GM19397 (cell line): ENCODE data around the gene SSBP2.
"Not testable (repeated sequence)": the region's sequence is repeated elsewhere in the genome, so short reads cannot be mapped to it uniquely, and the experiment has no call there.

Experiments
- ATAC-seq: cut with Tn5 transposase; IDR thresholded peaks from one replicate; pipeline ENCODE4 v1.9.1; 2021; ENCODE audit warnings: mild to moderate bottlenecking, moderate library complexity; ENCODE audit not compliant: unreplicated experiment

Gene SSBP2

GRCh38 chr5:81537905-81538547 is 212.9 kb downstream of the SSBP2 start:
- ATAC-seq: no peak

- ATAC-seq: no peak
These were observed 216.5 kb downstream of the SSBP2 start for GRCh38 chr5:81534441-81534840.

GRCh38 chr5:81533629-81534405 is 217.1 kb downstream of the SSBP2 start:
- ATAC-seq: no peak

GRCh38 chr5:81530919-81531318 is 220.0 kb downstream of the SSBP2 start:
- no peak for ATAC-seq

GRCh38 chr5:81525690-81526089 is 225.2 kb downstream of the SSBP2 start:
- no peak for ATAC-seq

- ATAC-seq: no peak
These were observed 226.9 kb downstream of the SSBP2 start for GRCh38 chr5:81524015-81524414.

GRCh38 chr5:81522571-81522970 is 228.3 kb downstream of the SSBP2 start:
- ATAC-seq: no peak

GRCh38 chr5:81520769-81521168 is 230.1 kb downstream of the SSBP2 start:
- ATAC-seq: no peak

GRCh38 chr5:81519217-81519905 is 231.5 kb downstream of the SSBP2 start:
- no peak for ATAC-seq

GRCh38 chr5:81517462-81517861 is 233.4 kb downstream of the SSBP2 start:
- no peak for ATAC-seq

GRCh38 chr5:81516091-81516490 is 234.8 kb downstream of the SSBP2 start:
- no peak for ATAC-seq

- ATAC-seq: no peak
These were observed 236.9 kb downstream of the SSBP2 start for GRCh38 chr5:81513982-81514381.

GRCh38 chr5:81513473-81513872 is 237.4 kb downstream of the SSBP2 start:
- ATAC-seq: no peak

- ATAC-seq: peak; percentile 99
These were observed 243.9 kb downstream of the SSBP2 start for GRCh38 chr5:81506900-81507588.

GRCh38 chr5:81506378-81506777 is 244.5 kb downstream of the SSBP2 start:
- ATAC-seq: no peak

GRCh38 chr5:81505672-81506071 is 245.2 kb downstream of the SSBP2 start:
- ATAC-seq: no peak

- ATAC-seq: not testable (repeated sequence)
These were observed 247.3 kb downstream of the SSBP2 start for GRCh38 chr5:81503602-81504001.

- ATAC-seq: no peak
These were observed 255.6 kb downstream of the SSBP2 start for GRCh38 chr5:81495286-81495685.

- no peak for ATAC-seq
These were observed 262.0 kb downstream of the SSBP2 start for GRCh38 chr5:81488862-81489261.

- no peak for ATAC-seq
These were observed 264.2 kb downstream of the SSBP2 start for GRCh38 chr5:81486711-81487110.

GRCh38 chr5:81482595-81482994 is 268.3 kb downstream of the SSBP2 start:
- ATAC-seq: no peak
